ENCODE results near the gene TRIML1.

The TRIML1 gene

GRCh38 chr4:188177997-188178675 lies 38.9 kb downstream of the TRIML1 start:
- TF ChIP-seq CTCF (IDR thresholded peaks at IDR 0.05; ENCODE audit: unreplicated experiment in 3 of 3): no peak
- Mint-ChIP-seq H3K27me3 (ENCODE audit: low read depth) (peaks cover 4% of the 10 kb centered on the region), H3K36me3 (ENCODE audit: low read depth) (no peaks in the 10 kb centered on the region), H3K27ac (no peak overlapping the region), H3K9me3 (peaks cover 4% of the 10 kb centered on the region), H3K4me3 (no peak overlapping the region), H3K4me1 (no peaks in the 10 kb centered on the region)

GRCh38 chr4:188178806-188179205 lies 39.6 kb downstream of the TRIML1 start:
- Mint-ChIP-seq H3K9me3 (peaks cover 8% of the 10 kb centered on the region), H3K27me3 (ENCODE audit: low read depth) (peaks cover 4% of the 10 kb centered on the region), H3K4me1 (no peaks in the 10 kb centered on the region), H3K36me3 (ENCODE audit: low read depth) (no peaks in the 10 kb centered on the region), H3K27ac (no peak overlapping the region), H3K4me3 (no peak overlapping the region)
- no peak for TF ChIP-seq CTCF (IDR thresholded peaks at IDR 0.05; ENCODE audit: unreplicated experiment in 3 of 3)

GRCh38 chr4:188187106-188187505 lies 47.9 kb downstream of the TRIML1 start:
- H3K4me3 Mint-ChIP-seq: no peak overlapping the region
- no peaks in the 10 kb centered on the region for H3K27me3 Mint-ChIP-seq (ENCODE audit: low read depth)
- no peak for TF ChIP-seq CTCF (IDR thresholded peaks at IDR 0.05; ENCODE audit: unreplicated experiment in 3 of 3)
- H3K36me3 Mint-ChIP-seq (ENCODE audit: low read depth): no peaks in the 10 kb centered on the region
- no peak overlapping the region for H3K27ac Mint-ChIP-seq
- no peaks in the 10 kb centered on the region for H3K4me1 Mint-ChIP-seq
- H3K9me3 Mint-ChIP-seq: peaks cover 8% of the 10 kb centered on the region

GRCh38 chr4:188190461-188190860 lies 51.2 kb downstream of the TRIML1 start:
- Mint-ChIP-seq H3K27ac (no peak overlapping the region), H3K4me1 (peaks cover 5% of the 10 kb centered on the region), H3K27me3 (ENCODE audit: low read depth) (no peaks in the 10 kb centered on the region), H3K36me3 (ENCODE audit: low read depth) (no peaks in the 10 kb centered on the region), H3K4me3 (no peak overlapping the region), H3K9me3 (no peaks in the 10 kb centered on the region)
- TF ChIP-seq CTCF (IDR thresholded peaks at IDR 0.05; ENCODE audit: unreplicated experiment in 3 of 3): no peak

GRCh38 chr4:188194421-188194820 lies 55.2 kb downstream of the TRIML1 start:
- H3K27me3 Mint-ChIP-seq (ENCODE audit: low read depth): no peaks in the 10 kb centered on the region
- no peak for TF ChIP-seq CTCF (IDR thresholded peaks at IDR 0.05; ENCODE audit: unreplicated experiment in 3 of 3)
- peaks cover 8% of the 10 kb centered on the region for H3K4me1 Mint-ChIP-seq
- H3K9me3 Mint-ChIP-seq: peaks cover 3% of the 10 kb centered on the region
- H3K4me3 Mint-ChIP-seq: no peak overlapping the region
- H3K36me3 Mint-ChIP-seq (ENCODE audit: low read depth): no peaks in the 10 kb centered on the region
- no peak overlapping the region for H3K27ac Mint-ChIP-seq

- Mint-ChIP-seq H3K4me1 (peaks cover 8% of the 10 kb centered on the region), H3K9me3 (peaks cover 3% of the 10 kb centered on the region), H3K36me3 (ENCODE audit: low read depth) (no peaks in the 10 kb centered on the region), H3K27me3 (ENCODE audit: low read depth) (no peaks in the 10 kb centered on the region), H3K27ac (no peak overlapping the region), H3K4me3 (no peak overlapping the region)
- no peak for TF ChIP-seq CTCF (IDR thresholded peaks at IDR 0.05; ENCODE audit: unreplicated experiment in 3 of 3)
These were observed 56.2 kb downstream of the TRIML1 start for GRCh38 chr4:188195389-188195985.

Measured in nephron (organoid).